CD4-positive, alpha-beta T cell (primary cell): ENCODE data around the gene GALNT18. TPM values are rescaled to one million over a fixed set of nuclear protein-coding genes. Genes with fewer than 3 reads are reported as not detected.

Source experiments
- ATAC-seq: fragments of 200-7000 bp; cut with Tn5 transposase; one replicate; pipeline ENCODE4 v1.10.0; 2022; ENCODE audit warnings: mild to moderate bottlenecking; ENCODE audit not compliant: poor library complexity
- CTCF ChIA-PET: fragments of 350-600 bp; sonication (Branson Sonifier 250); formaldehyde crosslinking; loops from one replicate; lab custom pipeline; 2021; ENCODE audit warnings: antibody characterized with exemption, inconsistent platforms; lab: Charles Lee
- POLR2A ChIA-PET: fragments of 350-600 bp; sonication (Branson Sonifier 250); formaldehyde crosslinking; loops from one replicate; lab custom pipeline; 2021; ENCODE audit warnings: antibody characterized with exemption, inconsistent platforms; lab: Charles Lee
- DNase-seq, 14 experiments: peaks; one replicate each; pipeline ENCODE4 v3.0.0-alpha.2; 2013 to 2020; ENCODE audit warnings: mixed read lengths in 2 of 14
- H3K27ac ChIP-seq, 2 donors: one replicate each; pipeline versions ENCODE4 v1.5.1 to v1.7.0; 2013; ENCODE audit warnings: low read length in 2 of 2, low read depth in 1 of 2, mild to moderate bottlenecking in 1 of 2
- H3K27me3 ChIP-seq, 2 experiments: 1 replicate in 1 of 2; 2 replicates in 1 of 2; pipeline versions ENCODE4 v1.6.1 to v1.7.0; 2013; ENCODE audit warnings: low read length in 2 of 2, control low read depth in 1 of 2, mild to moderate bottlenecking in 1 of 2, moderate library complexity in 1 of 2; ENCODE audit not compliant: insufficient read depth in 2 of 2, control insufficient read depth in 1 of 2
- H3K36me3 ChIP-seq: one replicate; pipeline ENCODE4 v1.6.1; 2013; ENCODE audit warnings: low read length, control low read depth; ENCODE audit not compliant: insufficient read depth
- H3K4me1 ChIP-seq: one replicate; pipeline ENCODE4 v1.6.1; 2013; ENCODE audit warnings: low read length, control low read depth; ENCODE audit not compliant: insufficient read depth
- H3K4me3 ChIP-seq: one replicate; pipeline ENCODE4 v1.5.1; 2013; ENCODE audit warnings: mild to moderate bottlenecking, low read length, moderate library complexity
- H3K9me3 ChIP-seq, 2 experiments: 1 replicate in 1 of 2; 2 replicates in 1 of 2; pipeline versions ENCODE4 v1.6.1 to v1.7.0; 2013; ENCODE audit warnings: low read length in 2 of 2, mild to moderate bottlenecking in 2 of 2, control low read depth in 1 of 2, moderate library complexity in 1 of 2; ENCODE audit not compliant: control insufficient read depth in 1 of 2, insufficient read depth in 1 of 2
- H3K27ac Mint-ChIP-seq: one replicate; pipeline ENCODE4 v1.8.0; 2020; ENCODE audit warnings: mixed read lengths
- H3K27me3 Mint-ChIP-seq: one replicate; pipeline ENCODE4 v1.8.0; 2021; ENCODE audit warnings: mixed read lengths
- H3K36me3 Mint-ChIP-seq: one replicate; pipeline ENCODE4 v1.8.0; 2021; ENCODE audit warnings: low read depth, mixed read lengths
- H3K4me1 Mint-ChIP-seq: one replicate; pipeline ENCODE4 v1.8.0; 2021; ENCODE audit warnings: low read depth, mixed read lengths
- H3K4me3 Mint-ChIP-seq: one replicate; pipeline ENCODE4 v1.8.0; 2020; ENCODE audit warnings: mild to moderate bottlenecking, mixed read lengths
- H3K9me3 Mint-ChIP-seq: one replicate; pipeline ENCODE4 v1.8.0; 2020; ENCODE audit warnings: mixed read lengths
- CTCF ChIP-seq: fragments of 200-600 bp; IDR thresholded peaks from one replicate; pipeline ENCODE4 v1.8.0; 2022; ENCODE audit warnings: antibody characterized with exemption, mild to moderate bottlenecking
- intact Hi-C, 2 experiments: fragments of 100-400 bp; cut with DNase I in 1 of 2; cut with micrococcal nuclease in 1 of 2; formaldehyde crosslinking; loops; one replicate each; pipeline versions ENCODE4 v1.15.1 to v1.9.0; 2023 to 2025; cut with DNase I, micrococcal nuclease
- total RNA-seq, 174 experiments: library from RNA in 2 of 174; stranded (reverse) in 2 of 174; gene quantifications; one replicate each; pipeline ENCODE4 v1.2.3 and lab custom pipeline; 2021 to 2026

GALNT18 gene
- total RNA-seq, 2 experiments from 2014 or later = 0.08 TPM; not detected in 1

- no peaks in the 10 kb centered on the region for H3K36me3 ChIP-seq
- Mint-ChIP-seq H3K36me3 (no peaks in the 10 kb centered on the region), H3K4me1 (no peaks in the 10 kb centered on the region), H3K4me3 (no peak overlapping the region), H3K27me3 (peaks cover 4% of the 10 kb centered on the region), H3K27ac (no peak overlapping the region), H3K9me3 (no peaks in the 10 kb centered on the region)
- H3K27ac ChIP-seq = no peak overlapping the region
- POLR2A ChIA-PET = no interaction called here
- DNase-seq = no peak
- CTCF ChIA-PET = no interaction called here
- no peaks in the 10 kb centered on the region for H3K9me3 ChIP-seq
- no peak for TF ChIP-seq CTCF
- no peak for ATAC-seq
- no peak overlapping the region for H3K4me3 ChIP-seq
- no peaks in the 10 kb centered on the region for H3K4me1 ChIP-seq
- H3K27me3 ChIP-seq = peaks cover 1 to 3% of the 10 kb centered on the region in 2 experiments
- intact Hi-C loops = no loop called here
Measured at GRCh38 chr11:11558826-11559225, 63.0 kb downstream of the GALNT18 start.

DNA sequence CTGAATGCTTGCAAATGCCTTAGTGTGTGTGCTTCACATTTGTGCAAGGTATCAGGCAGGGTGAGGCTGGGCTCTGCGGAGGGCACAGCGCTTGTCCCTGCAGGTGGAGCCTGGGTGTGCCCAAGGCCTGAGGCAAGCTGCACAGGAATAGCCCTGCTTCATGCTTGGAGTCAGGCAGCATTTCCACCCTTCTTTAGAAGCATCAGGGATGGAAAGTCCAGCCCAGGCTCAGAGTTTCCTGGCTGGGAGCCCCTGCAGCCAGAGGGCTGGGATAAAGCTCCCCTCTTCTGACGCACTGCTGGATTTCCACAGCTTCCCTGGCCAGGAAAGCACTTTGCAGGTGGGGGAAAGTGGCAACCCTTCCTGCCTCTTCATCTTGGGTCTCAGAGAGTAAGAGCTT lies 63.4 kb downstream of the GALNT18 start:
- H3K27me3 Mint-ChIP-seq = peaks cover 4% of the 10 kb centered on the region
- no peak overlapping the region for H3K27ac Mint-ChIP-seq
- POLR2A ChIA-PET = no interaction called here

GRCh38 chr11:11555208-11555607 lies 66.6 kb downstream of the GALNT18 start:
- ChIA-PET POLR2A (no interaction called here), CTCF (no interaction called here)
- no peak overlapping the region for H3K4me3 Mint-ChIP-seq

More for the DNA sequence above, 63.4 kb downstream of the GALNT18 start:
- CTCF ChIA-PET = no interaction called here
- H3K36me3 ChIP-seq = no peaks in the 10 kb centered on the region
- H3K9me3 Mint-ChIP-seq = no peaks in the 10 kb centered on the region
- H3K4me1 Mint-ChIP-seq = no peaks in the 10 kb centered on the region
- H3K4me3 Mint-ChIP-seq = no peak overlapping the region
- DNase-seq (no peak), ATAC-seq (no peak)
- intact Hi-C loops = no loop called here
- peaks cover 0 to 2% of the 10 kb centered on the region in 2 experiments for H3K9me3 ChIP-seq
- no peaks in the 10 kb centered on the region for H3K4me1 ChIP-seq
- TF ChIP-seq CTCF = no peak
- H3K27ac ChIP-seq = no peak overlapping the region
- no peak overlapping the region for H3K4me3 ChIP-seq
- H3K36me3 Mint-ChIP-seq = no peaks in the 10 kb centered on the region
- peaks cover 3% of the 10 kb centered on the region in 2 experiments for H3K27me3 ChIP-seq

More at GRCh38 chr11:11555208-11555607, 66.6 kb downstream of the GALNT18 start:
- H3K9me3 Mint-ChIP-seq = no peaks in the 10 kb centered on the region
- no peak for TF ChIP-seq CTCF
- H3K36me3 Mint-ChIP-seq = no peaks in the 10 kb centered on the region
- no peak overlapping the region for H3K27ac Mint-ChIP-seq
- Histone ChIP-seq H3K27me3 (peaks cover 3% of the 10 kb centered on the region in 2 experiments), H3K27ac (no peak overlapping the region), H3K4me3 (no peak overlapping the region), H3K9me3 (peaks cover 0 to 4% of the 10 kb centered on the region in 2 experiments), H3K36me3 (no peaks in the 10 kb centered on the region), H3K4me1 (no peaks in the 10 kb centered on the region)
- DNase-seq = no peak
- H3K4me1 Mint-ChIP-seq = no peaks in the 10 kb centered on the region
- peaks cover 6% of the 10 kb centered on the region for H3K27me3 Mint-ChIP-seq
- intact Hi-C loops = no loop called here
- ATAC-seq = no peak
